NCI-H748 (cell line): ENCODE data around the gene TBC1D30.
"Not testable (repeated sequence)": the region's sequence is repeated elsewhere in the genome, so short reads cannot be mapped to it uniquely, and the experiment has no call there.

ENCODE experiments used
- DNase-seq: peaks from one replicate; lab custom pipeline; 2025; ENCODE audit not compliant: unreplicated experiment; lab: John Stamatoyannopoulos, UW

The TBC1D30 gene

GRCh38 chr12:64824500-64825142, at the start of gene TBC1D30:
TBC1D30 (plus strand) TSS chr12:64824647; CDS start chr12:64824880, 233 bp downstream.
- DNase-seq, result peak; percentile 90

GRCh38 chr12:64775147-64775736, 49.2 kb upstream of the TBC1D30 start:
- DNase-seq, result not testable (repeated sequence)

- DNase-seq, result no peak
These were observed 45.0 kb upstream of the TBC1D30 start for GRCh38 chr12:64779354-64779974.

GRCh38 chr12:64780132-64780530, 44.3 kb upstream of the TBC1D30 start:
- DNase-seq, result no peak

GRCh38 chr12:64780531-64781279, 43.7 kb upstream of the TBC1D30 start:
- DNase-seq, result peak; percentile 78

- peak; percentile 76 for DNase-seq
These were observed 42.9 kb upstream of the TBC1D30 start for GRCh38 chr12:64781280-64782190.

GRCh38 chr12:64782191-64782876, 42.1 kb upstream of the TBC1D30 start:
- no peak for DNase-seq

GRCh38 chr12:64785838-64786237, 38.6 kb upstream of the TBC1D30 start:
- DNase-seq, result no peak

GRCh38 chr12:64790166-64790565, 34.3 kb upstream of the TBC1D30 start:
- DNase-seq, result no peak

GRCh38 chr12:64791036-64791435, 33.4 kb upstream of the TBC1D30 start:
- no peak for DNase-seq

GRCh38 chr12:64792128-64792527, 32.3 kb upstream of the TBC1D30 start:
- DNase-seq, result no peak

GRCh38 chr12:64793610-64794009, 30.8 kb upstream of the TBC1D30 start:
- DNase-seq, result peak; percentile 12

GRCh38 chr12:64794305-64794704, 30.1 kb upstream of the TBC1D30 start:
- no peak for DNase-seq

GRCh38 chr12:64796205-64796845, 28.1 kb upstream of the TBC1D30 start:
- DNase-seq, result peak; percentile 82

- no peak for DNase-seq
These were observed 27.3 kb upstream of the TBC1D30 start for GRCh38 chr12:64797156-64797555.

GRCh38 chr12:64798165-64798564, 26.3 kb upstream of the TBC1D30 start:
- no peak for DNase-seq

- no peak for DNase-seq
These were observed 23.8 kb upstream of the TBC1D30 start for GRCh38 chr12:64800640-64801039.

GRCh38 chr12:64801381-64801780, 23.1 kb upstream of the TBC1D30 start:
- peak; percentile 20 for DNase-seq

GRCh38 chr12:64802180-64802775, 22.2 kb upstream of the TBC1D30 start:
- peak; percentile 52 for DNase-seq
